Measurements from ENCODE around the gene RASA3.
"Not testable (repeated sequence)": the region's sequence is repeated elsewhere in the genome, so short reads cannot be mapped to it uniquely, and the experiment has no call there.

Gene RASA3

GRCh38 chr13:114155926-114156883 lies 23.8 kb upstream of the RASA3 start:
- no peak for DNase-seq (ENCODE audit: low read depth)

GRCh38 chr13:114155320-114155719 lies 22.9 kb upstream of the RASA3 start:
- no peak for DNase-seq (ENCODE audit: low read depth)

- DNase-seq (ENCODE audit: low read depth): no peak
Observed at GRCh38 chr13:114154476-114154875, 22.1 kb upstream of the RASA3 start.

GRCh38 chr13:114153485-114154080 lies 21.2 kb upstream of the RASA3 start:
- DNase-seq (ENCODE audit: low read depth): no peak

GRCh38 chr13:114152831-114153371 lies 20.5 kb upstream of the RASA3 start:
- no peak for DNase-seq (ENCODE audit: low read depth)

- DNase-seq (ENCODE audit: low read depth): no peak
Observed at GRCh38 chr13:114152285-114152645, 19.8 kb upstream of the RASA3 start.

- DNase-seq (ENCODE audit: low read depth): no peak
Observed at GRCh38 chr13:114151565-114152284, 19.3 kb upstream of the RASA3 start.

- DNase-seq (ENCODE audit: low read depth): no peak
Observed at GRCh38 chr13:114151031-114151430, 18.6 kb upstream of the RASA3 start.

- no peak for DNase-seq (ENCODE audit: low read depth)
Observed at GRCh38 chr13:114149774-114150740, 17.6 kb upstream of the RASA3 start.

GRCh38 chr13:114148886-114149285 lies 16.5 kb upstream of the RASA3 start:
- DNase-seq (ENCODE audit: low read depth): not testable (repeated sequence)

- DNase-seq (ENCODE audit: low read depth): no peak
Observed at GRCh38 chr13:114148521-114148855, 16.1 kb upstream of the RASA3 start.

- DNase-seq (ENCODE audit: low read depth): no peak
Observed at GRCh38 chr13:114147803-114148520, 15.5 kb upstream of the RASA3 start.

GRCh38 chr13:114146629-114147028 lies 14.2 kb upstream of the RASA3 start:
- DNase-seq (ENCODE audit: low read depth): no peak

- DNase-seq (ENCODE audit: low read depth): no peak
Observed at GRCh38 chr13:114146173-114146572, 13.8 kb upstream of the RASA3 start.

GRCh38 chr13:114145722-114146121 lies 13.3 kb upstream of the RASA3 start:
- no peak for DNase-seq (ENCODE audit: low read depth)

- no peak for DNase-seq (ENCODE audit: low read depth)
Observed at GRCh38 chr13:114145256-114145655, 12.8 kb upstream of the RASA3 start.

GRCh38 chr13:114144606-114145244 lies 12.3 kb upstream of the RASA3 start:
- no peak for DNase-seq (ENCODE audit: low read depth)

GRCh38 chr13:114143806-114144605 lies 11.6 kb upstream of the RASA3 start:
- no peak for DNase-seq (ENCODE audit: low read depth)

All from HS-27A (cell line).